Effector memory CD4-positive, alpha-beta T cell (primary cell): ENCODE data around the gene GALR1.

Source experiments
- DNase-seq, 3 donors: peaks; one replicate each; pipeline ENCODE4 v3.0.0-alpha.2; 2020
- H3K27ac ChIP-seq: 2 replicates; pipeline ENCODE4 v1.7.0; 2013; ENCODE audit warnings: mild to moderate bottlenecking, low read length, moderate library complexity; ENCODE audit not compliant: insufficient read depth, poor library complexity, severe bottlenecking
- H3K27me3 ChIP-seq: replicated peaks from 2 replicates; pipeline ENCODE4 v1.7.0; 2013; ENCODE audit warnings: mild to moderate bottlenecking, low read length; ENCODE audit not compliant: insufficient read depth, control insufficient read depth, poor library complexity, severe bottlenecking
- H3K36me3 ChIP-seq: 2 replicates; pipeline ENCODE4 v1.7.0; 2013; ENCODE audit warnings: mild to moderate bottlenecking, low read length, moderate library complexity; ENCODE audit not compliant: control insufficient read depth, insufficient read depth
- H3K4me1 ChIP-seq: 2 replicates; pipeline ENCODE4 v1.7.0; 2013; ENCODE audit warnings: low read length, mild to moderate bottlenecking; ENCODE audit not compliant: control insufficient read depth, insufficient read depth, poor library complexity, severe bottlenecking
- H3K4me3 ChIP-seq: 2 replicates; pipeline ENCODE4 v1.7.0; 2013; ENCODE audit warnings: low read length, low read depth, mild to moderate bottlenecking; ENCODE audit not compliant: insufficient read depth, poor library complexity, severe bottlenecking
- H3K9me3 ChIP-seq: 2 replicates; pipeline ENCODE4 v1.7.0; 2013; ENCODE audit warnings: mild to moderate bottlenecking, low read length, moderate library complexity; ENCODE audit not compliant: control insufficient read depth
- total RNA-seq, 3 donors: gene quantifications; one replicate each; lab custom pipeline; 2026; lab: John Stamatoyannopoulos, UW

Gene GALR1, protein sequence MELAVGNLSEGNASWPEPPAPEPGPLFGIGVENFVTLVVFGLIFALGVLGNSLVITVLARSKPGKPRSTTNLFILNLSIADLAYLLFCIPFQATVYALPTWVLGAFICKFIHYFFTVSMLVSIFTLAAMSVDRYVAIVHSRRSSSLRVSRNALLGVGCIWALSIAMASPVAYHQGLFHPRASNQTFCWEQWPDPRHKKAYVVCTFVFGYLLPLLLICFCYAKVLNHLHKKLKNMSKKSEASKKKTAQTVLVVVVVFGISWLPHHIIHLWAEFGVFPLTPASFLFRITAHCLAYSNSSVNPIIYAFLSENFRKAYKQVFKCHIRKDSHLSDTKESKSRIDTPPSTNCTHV
- 0 reads per million in 3 donors for total RNA-seq

DNA sequence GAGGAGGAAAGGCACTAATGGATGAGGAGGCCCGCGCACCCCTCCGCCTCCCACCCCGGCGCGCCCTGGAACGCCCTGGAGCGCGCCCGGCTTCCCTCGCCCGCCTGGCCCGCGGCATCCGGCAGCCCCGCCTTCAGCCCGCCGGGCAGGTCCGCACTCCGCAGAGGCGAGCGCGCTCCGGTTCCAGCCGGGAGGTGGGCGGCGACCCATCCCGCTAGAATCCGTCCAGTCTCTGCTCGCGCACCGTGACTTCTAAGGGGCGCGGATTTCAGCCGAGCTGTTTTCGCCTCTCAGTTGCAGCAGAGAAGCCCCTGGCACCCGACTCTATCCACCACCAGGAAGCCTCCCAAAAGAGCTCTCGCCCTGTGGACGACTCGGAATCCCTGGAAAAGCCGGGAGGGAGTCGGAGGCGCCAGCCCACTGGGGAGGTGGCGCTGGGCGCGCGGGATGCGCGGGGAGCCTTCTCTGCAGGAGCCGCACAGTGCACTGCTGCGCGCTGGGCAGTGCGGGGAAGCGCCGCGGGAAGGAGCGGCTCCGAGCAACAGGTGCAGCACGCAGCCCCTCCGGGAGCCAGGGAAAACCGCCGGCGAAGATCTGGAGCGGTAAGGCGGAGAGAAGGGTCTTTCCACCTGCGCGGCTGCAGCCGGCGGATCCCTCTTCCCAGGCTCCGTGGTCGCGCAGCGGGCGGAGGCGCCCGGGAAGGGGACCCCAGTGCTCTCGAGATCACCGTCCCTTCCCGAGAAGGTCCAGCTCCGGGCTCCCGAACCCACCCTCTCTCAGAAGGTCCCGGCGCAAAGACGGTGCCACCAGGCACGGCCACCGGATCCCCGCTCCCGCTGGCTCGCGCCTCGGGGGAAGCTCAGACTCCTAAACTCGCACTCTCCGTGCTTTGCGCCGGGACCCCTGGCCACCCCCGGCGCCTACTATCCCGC, at the start of gene GALR1:
Gene GALR1, plus strand, starts transcription at position 280 of the 932 bp plus-strand sequence. CDS start 701 bp downstream, outside the sequence.
- Histone ChIP-seq H3K27me3 (peaks cover 22% of the 10 kb centered on the region), H3K4me3 (peak within 1 kb of the TSS; percentile 29), H3K36me3 (no peaks in the 10 kb centered on the region), H3K9me3 (no peaks in the 10 kb centered on the region), H3K4me1 (peaks cover 15% of the 10 kb centered on the region), H3K27ac (no peak within 1 kb of the TSS)
- DNase-seq: no peak

DNA sequence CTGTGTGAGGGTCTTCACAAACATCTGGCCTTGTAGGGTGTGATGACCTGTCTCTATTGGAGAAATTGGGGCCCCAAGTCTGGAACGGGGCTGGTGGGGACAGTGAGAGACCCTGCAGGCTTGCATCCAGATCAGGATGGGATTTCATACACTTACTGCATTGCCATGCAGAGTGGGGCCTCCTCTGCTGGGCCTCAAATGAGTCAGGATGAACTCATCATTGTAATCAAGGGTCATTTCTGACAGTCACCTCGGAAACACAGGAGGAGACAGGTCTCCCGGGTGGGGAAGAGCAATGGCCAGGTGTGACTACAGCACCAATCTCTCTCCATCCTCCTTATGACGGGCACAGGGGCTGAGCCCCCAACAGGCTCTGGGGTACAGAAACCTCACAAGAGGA, 48.1 kb upstream of the GALR1 start:
- no peaks in the 10 kb centered on the region for H3K9me3 ChIP-seq
- no peak overlapping the region for H3K27ac ChIP-seq
- no peak for DNase-seq
- no peaks in the 10 kb centered on the region for H3K4me1 ChIP-seq
- H3K27me3 ChIP-seq: no peaks in the 10 kb centered on the region
- no peaks in the 10 kb centered on the region for H3K36me3 ChIP-seq
- no peak overlapping the region for H3K4me3 ChIP-seq

DNA sequence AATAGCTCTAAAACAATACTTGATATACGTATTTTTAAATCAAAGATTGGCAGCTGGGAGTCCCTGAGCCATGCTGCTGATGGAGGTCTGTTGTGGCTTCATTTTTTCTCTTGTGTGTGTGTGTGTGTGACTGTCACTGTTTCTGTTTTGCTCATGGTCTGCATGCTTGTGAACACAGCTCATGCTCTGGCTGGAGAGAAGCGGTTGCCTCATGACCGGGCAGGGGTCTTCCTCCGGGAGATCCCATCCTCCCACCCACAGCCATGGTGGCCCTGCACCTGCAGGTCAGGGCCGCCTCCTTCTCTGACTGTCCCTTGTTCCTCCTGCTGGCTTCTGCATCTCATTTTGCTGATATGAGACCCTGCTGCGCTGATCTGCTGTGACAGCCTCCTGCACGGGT, 47.3 kb upstream of the GALR1 start:
- Histone ChIP-seq H3K9me3 (no peaks in the 10 kb centered on the region), H3K4me3 (no peak overlapping the region)
- no peak for DNase-seq

DNA sequence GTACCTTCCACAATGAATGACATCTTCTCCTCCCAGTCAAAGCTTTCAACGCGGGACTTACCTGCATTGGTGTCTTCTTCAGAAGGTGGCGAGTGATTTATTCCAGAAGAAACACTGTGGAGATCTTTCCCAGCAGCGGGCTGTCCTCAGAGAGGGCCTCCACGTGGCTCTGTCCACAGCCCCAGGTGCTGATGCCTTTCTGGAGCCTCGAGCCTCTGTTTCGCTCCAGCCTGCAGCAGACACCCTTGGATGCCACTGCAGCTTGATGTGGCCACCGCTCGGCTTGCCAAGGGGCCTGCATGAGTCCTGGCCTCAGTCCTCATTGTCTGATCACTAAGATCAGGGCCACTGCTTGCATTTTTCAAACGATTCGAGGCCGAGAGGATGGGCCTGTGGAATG, 46.6 kb upstream of the GALR1 start:
- Histone ChIP-seq H3K4me3 (no peak overlapping the region), H3K27me3 (no peaks in the 10 kb centered on the region), H3K4me1 (peaks cover 10% of the 10 kb centered on the region), H3K9me3 (no peaks in the 10 kb centered on the region), H3K36me3 (no peaks in the 10 kb centered on the region), H3K27ac (no peak overlapping the region)
- DNase-seq: no peak

More for the DNA sequence above, 47.3 kb upstream of the GALR1 start:
- H3K36me3 ChIP-seq: no peaks in the 10 kb centered on the region
- H3K27ac ChIP-seq: no peak overlapping the region
- H3K27me3 ChIP-seq: no peaks in the 10 kb centered on the region
- peaks cover 3% of the 10 kb centered on the region for H3K4me1 ChIP-seq

DNA sequence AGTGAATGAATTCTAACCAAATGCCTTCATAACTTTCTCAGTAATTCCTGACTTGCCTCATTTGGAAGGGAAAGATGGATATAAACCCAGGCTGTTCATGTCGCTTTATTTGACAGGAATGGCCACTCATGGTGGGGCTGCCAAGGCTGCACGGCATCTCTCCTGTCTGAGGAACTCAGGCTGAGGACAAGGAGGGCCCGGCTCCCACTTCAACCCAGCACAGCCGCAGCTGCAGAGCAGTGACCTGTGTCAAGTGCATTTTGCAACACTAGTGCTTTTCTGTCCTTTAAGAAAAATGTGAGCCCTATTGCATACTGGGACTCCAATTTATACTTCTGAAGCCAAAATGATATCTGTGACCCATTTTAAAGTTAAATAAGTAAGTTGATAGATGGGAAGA, 45.8 kb upstream of the GALR1 start:
- DNase-seq: no peak
- Histone ChIP-seq H3K4me1 (peaks cover 14% of the 10 kb centered on the region), H3K27me3 (no peaks in the 10 kb centered on the region), H3K27ac (no peak overlapping the region), H3K36me3 (no peaks in the 10 kb centered on the region), H3K9me3 (no peaks in the 10 kb centered on the region), H3K4me3 (no peak overlapping the region)

DNA sequence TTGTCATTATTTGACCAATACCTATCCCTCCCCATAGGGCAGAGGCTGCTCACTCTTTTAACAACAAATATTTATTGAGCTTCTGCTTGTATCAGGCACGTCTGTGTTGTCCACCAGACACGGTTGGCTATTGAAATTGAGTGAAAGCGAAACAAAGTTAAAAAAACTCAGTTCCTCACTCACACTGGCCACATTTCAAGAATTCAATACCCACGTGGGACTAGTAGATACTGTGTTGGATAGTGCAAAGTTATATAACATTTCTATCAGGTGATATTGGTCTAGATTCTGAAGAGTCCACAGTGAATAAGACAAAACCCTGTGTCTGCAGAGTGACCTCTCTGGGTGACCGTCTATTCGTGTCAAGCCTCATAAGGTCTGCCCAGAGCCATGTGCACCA, 43.9 kb upstream of the GALR1 start:
- no peak overlapping the region for H3K4me3 ChIP-seq
- DNase-seq: no peak
- H3K4me1 ChIP-seq: peaks cover 20% of the 10 kb centered on the region
- no peaks in the 10 kb centered on the region for H3K36me3 ChIP-seq
- H3K9me3 ChIP-seq: no peaks in the 10 kb centered on the region
- H3K27ac ChIP-seq: no peak overlapping the region
- H3K27me3 ChIP-seq: no peaks in the 10 kb centered on the region

DNA sequence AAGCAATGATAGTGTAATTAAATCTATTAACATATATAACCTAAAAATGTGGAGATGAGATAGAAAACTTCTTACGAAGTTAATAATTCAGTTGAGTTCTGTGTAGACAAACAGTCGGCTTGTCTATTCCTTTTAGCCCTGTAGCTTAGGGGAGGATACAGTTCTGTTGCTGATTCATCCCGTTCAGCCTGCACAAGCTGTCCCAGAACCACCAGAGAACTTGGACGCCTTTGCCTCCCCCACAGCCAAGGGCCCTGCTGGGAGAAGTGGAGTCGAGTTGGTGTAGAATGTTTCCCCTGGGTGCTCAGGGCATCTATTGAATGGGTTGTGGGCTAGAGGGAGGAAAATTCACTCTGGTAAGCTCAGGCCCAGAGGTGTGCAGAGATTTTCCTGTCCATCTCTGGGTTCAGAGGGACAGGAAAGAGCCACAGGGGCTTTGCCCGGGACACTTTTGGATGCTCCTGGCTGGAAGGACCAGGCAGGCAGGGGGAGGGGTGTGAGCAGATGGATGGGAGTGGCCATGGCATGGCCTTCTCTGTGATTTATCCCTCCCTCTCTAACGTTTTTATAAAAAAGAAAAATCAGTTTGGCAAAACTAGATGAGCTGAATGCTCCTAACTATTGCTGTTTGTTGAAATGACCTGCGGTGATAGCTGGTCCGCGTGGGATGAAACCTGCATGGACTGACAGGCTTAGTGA, 42.8 kb upstream of the GALR1 start:
- DNase-seq: no peak
- H3K27ac ChIP-seq: no peak overlapping the region
- H3K4me3 ChIP-seq: no peak overlapping the region
- no peaks in the 10 kb centered on the region for H3K27me3 ChIP-seq
- H3K4me1 ChIP-seq: peaks cover 20% of the 10 kb centered on the region
- H3K9me3 ChIP-seq: no peaks in the 10 kb centered on the region
- H3K36me3 ChIP-seq: no peaks in the 10 kb centered on the region

DNA sequence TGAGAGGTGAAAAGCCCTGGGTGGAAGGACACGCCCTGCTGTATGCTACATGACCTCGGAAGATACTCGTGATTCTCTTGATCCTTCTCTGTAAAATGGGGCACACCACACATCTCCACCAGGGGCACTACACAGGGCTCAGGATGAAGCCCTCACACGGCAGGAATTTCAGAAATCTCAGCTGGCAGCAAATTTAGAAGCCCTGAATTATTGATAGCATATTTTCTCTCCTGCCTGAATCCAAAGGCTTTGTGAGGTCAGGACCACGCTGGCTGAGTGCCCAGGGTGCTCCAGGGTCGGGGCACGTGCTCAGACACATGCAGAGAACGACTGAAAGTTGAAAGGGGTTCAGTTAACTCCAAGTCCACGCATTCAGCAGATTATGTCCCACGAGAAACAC, 42.1 kb upstream of the GALR1 start:
- peaks cover 20% of the 10 kb centered on the region for H3K4me1 ChIP-seq
- peak; percentile 21 to 41 (median 22) for DNase-seq
- H3K27me3 ChIP-seq: no peaks in the 10 kb centered on the region
- H3K27ac ChIP-seq: no peak overlapping the region
- no peak overlapping the region for H3K4me3 ChIP-seq
- no peaks in the 10 kb centered on the region for H3K9me3 ChIP-seq
- H3K36me3 ChIP-seq: no peaks in the 10 kb centered on the region

DNA sequence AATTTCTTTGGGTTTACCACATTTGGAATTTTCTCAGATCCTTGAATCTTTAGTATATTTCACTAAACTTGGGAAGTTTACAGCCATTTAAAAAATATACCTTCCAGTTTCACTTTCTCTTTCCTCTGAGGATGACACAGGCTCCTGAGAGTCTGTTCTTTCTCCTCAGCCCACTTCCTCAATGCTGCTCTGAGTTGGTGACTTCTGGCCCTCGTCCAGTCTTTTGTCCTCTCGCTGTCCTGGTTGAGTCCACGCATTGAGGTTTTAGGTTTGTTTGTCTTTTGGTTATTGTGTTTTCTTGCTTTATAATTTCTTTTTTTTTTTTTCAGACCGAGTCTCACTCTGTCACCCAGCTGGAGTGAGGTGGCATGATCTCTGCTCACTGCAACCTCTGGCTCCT, 40.7 kb upstream of the GALR1 start:
- no peaks in the 10 kb centered on the region for H3K36me3 ChIP-seq
- peak overlapping the region; percentile 55 for H3K27ac ChIP-seq
- DNase-seq: peak in 1 of 3 donors; percentile 14
- H3K27me3 ChIP-seq: no peaks in the 10 kb centered on the region
- peaks cover 20% of the 10 kb centered on the region for H3K4me1 ChIP-seq
- no peaks in the 10 kb centered on the region for H3K9me3 ChIP-seq
- peak overlapping the region; percentile 48 for H3K4me3 ChIP-seq
